ENCODE data around the gene KRTAP10-9.
"Not testable (repeated sequence)": the region's sequence is repeated elsewhere in the genome, so short reads cannot be mapped to it uniquely, and the experiment has no call there.

Gene KRTAP10-9

GRCh38 chr21:44638506-44639330 lies 11.8 kb downstream of the KRTAP10-9 start:
- DNase-seq (ENCODE audit: low read depth in 3 of 3, low spot score in 1 of 3): not testable (repeated sequence)

GRCh38 chr21:44639331-44639655 lies 12.4 kb downstream of the KRTAP10-9 start:
- DNase-seq (ENCODE audit: low read depth in 3 of 3, low spot score in 1 of 3): no peak

GRCh38 chr21:44640761-44641160 lies 13.9 kb downstream of the KRTAP10-9 start:
- no peak for DNase-seq (ENCODE audit: low read depth in 3 of 3, low spot score in 1 of 3)

GRCh38 chr21:44643741-44644310 lies 16.9 kb downstream of the KRTAP10-9 start:
- no peak for DNase-seq (ENCODE audit: low read depth in 3 of 3, low spot score in 1 of 3)

GRCh38 chr21:44644878-44645277 lies 18.0 kb downstream of the KRTAP10-9 start:
- no peak for DNase-seq (ENCODE audit: low read depth in 3 of 3, low spot score in 1 of 3)

- not testable (repeated sequence) for DNase-seq (ENCODE audit: low read depth in 3 of 3, low spot score in 1 of 3)
These were observed 19.7 kb downstream of the KRTAP10-9 start, which contains the start of gene KRTAP10-11 for GRCh38 chr21:44646366-44647221. Gene KRTAP10-11 (plus strand): TSS chr21:44646414. CDS start chr21:44646459, 45 bp downstream.

GRCh38 chr21:44647222-44647552 lies 20.3 kb downstream of the KRTAP10-9 start:
- no peak for DNase-seq (ENCODE audit: low read depth in 3 of 3, low spot score in 1 of 3)

- DNase-seq (ENCODE audit: low read depth in 3 of 3, low spot score in 1 of 3): no peak
These were observed 21.8 kb downstream of the KRTAP10-9 start for GRCh38 chr21:44648557-44649311.

GRCh38 chr21:44649521-44650100 lies 22.7 kb downstream of the KRTAP10-9 start:
- DNase-seq (ENCODE audit: low read depth in 3 of 3, low spot score in 1 of 3): no peak

- DNase-seq (ENCODE audit: low read depth in 3 of 3, low spot score in 1 of 3): no peak
These were observed 23.5 kb downstream of the KRTAP10-9 start for GRCh38 chr21:44650265-44650972.

GRCh38 chr21:44650973-44651675 lies 24.2 kb downstream of the KRTAP10-9 start:
- DNase-seq (ENCODE audit: low read depth in 3 of 3, low spot score in 1 of 3): no peak

- DNase-seq (ENCODE audit: low read depth in 3 of 3, low spot score in 1 of 3): no peak
These were observed 26.2 kb downstream of the KRTAP10-9 start for GRCh38 chr21:44653123-44653522.

- peak in 2 of 3 donors; percentile 21 to 25 for DNase-seq (ENCODE audit: low read depth in 3 of 3, low spot score in 1 of 3)
These were observed 27.0 kb downstream of the KRTAP10-9 start for GRCh38 chr21:44653656-44654575.

GRCh38 chr21:44654576-44655175 lies 27.8 kb downstream of the KRTAP10-9 start, which contains the start of gene KRTAP12-4:
Gene KRTAP12-4 (minus strand): TSS chr21:44654659. CDS start chr21:44654614, 45 bp downstream.
- DNase-seq (ENCODE audit: low read depth in 3 of 3, low spot score in 1 of 3): no peak

GRCh38 chr21:44656868-44657267 lies 30.0 kb downstream of the KRTAP10-9 start:
- DNase-seq (ENCODE audit: low read depth in 3 of 3, low spot score in 1 of 3): no peak

GRCh38 chr21:44657635-44658540 lies 31.0 kb downstream of the KRTAP10-9 start, which contains the start of gene KRTAP12-3:
Gene KRTAP12-3 (plus strand): TSS chr21:44657932. CDS start chr21:44657980, 48 bp downstream.
- peak in 1 of 3 donors; percentile 18 for DNase-seq (ENCODE audit: low read depth in 3 of 3, low spot score in 1 of 3)

- no peak for DNase-seq (ENCODE audit: low read depth in 3 of 3, low spot score in 1 of 3)
These were observed 31.6 kb downstream of the KRTAP10-9 start for GRCh38 chr21:44658541-44658910.
